NCI-H510A (cell line): ENCODE results near the gene GPR156.
A peak's percentile ranks its signal among the peaks of the same experiment; 100 is the strongest.

ENCODE experiments used
- DNase-seq: peaks from one replicate; lab custom pipeline; 2025; lab: John Stamatoyannopoulos, UW

Gene GPR156

GRCh38 chr3:120193554-120193953 is 91.5 kb downstream of the GPR156 start:
- DNase-seq, result no peak

- DNase-seq, result no peak
Observed at GRCh38 chr3:120192579-120192978, 92.4 kb downstream of the GPR156 start.

- DNase-seq, result no peak
Observed at GRCh38 chr3:120192159-120192558, 92.9 kb downstream of the GPR156 start.

- no peak for DNase-seq
Observed at GRCh38 chr3:120182613-120183511, 102.2 kb downstream of the GPR156 start.

GRCh38 chr3:120181632-120182031 is 103.4 kb downstream of the GPR156 start:
- DNase-seq, result no peak

- DNase-seq, result no peak
Observed at GRCh38 chr3:120180731-120181412, 104.2 kb downstream of the GPR156 start.

GRCh38 chr3:120177707-120178306 is 107.2 kb downstream of the GPR156 start:
- peak; percentile 48 for DNase-seq

- peak; percentile 69 for DNase-seq
Observed at GRCh38 chr3:120177151-120177550, 107.9 kb downstream of the GPR156 start.

- no peak for DNase-seq
Observed at GRCh38 chr3:120174811-120175539, 110.0 kb downstream of the GPR156 start.

- no peak for DNase-seq
Observed at GRCh38 chr3:120173056-120173675, 111.9 kb downstream of the GPR156 start.

- no peak for DNase-seq
Observed at GRCh38 chr3:120172070-120172469, 113.0 kb downstream of the GPR156 start.

- DNase-seq, result peak; percentile 5
Observed at GRCh38 chr3:120171134-120171873, 113.7 kb downstream of the GPR156 start.

GRCh38 chr3:120170223-120170622 is 114.8 kb downstream of the GPR156 start:
- DNase-seq, result peak; percentile 42

- no peak for DNase-seq
Observed at GRCh38 chr3:120169407-120169806, 115.6 kb downstream of the GPR156 start.

- DNase-seq, result no peak
Observed at GRCh38 chr3:120168611-120169010, 116.4 kb downstream of the GPR156 start.

GRCh38 chr3:120168038-120168437 is 117.0 kb downstream of the GPR156 start:
- no peak for DNase-seq

- no peak for DNase-seq
Observed at GRCh38 chr3:120167488-120167887, 117.5 kb downstream of the GPR156 start.

- no peak for DNase-seq
Observed at GRCh38 chr3:120163816-120164215, 121.2 kb downstream of the GPR156 start.

- no peak for DNase-seq
Observed at GRCh38 chr3:120163026-120163425, 122.0 kb downstream of the GPR156 start.

GRCh38 chr3:120162400-120162799 is 122.6 kb downstream of the GPR156 start:
- no peak for DNase-seq

GRCh38 chr3:120161902-120162301 is 123.1 kb downstream of the GPR156 start:
- DNase-seq, result no peak
